Measurements from ENCODE around the gene HIF3A.

DNA sequence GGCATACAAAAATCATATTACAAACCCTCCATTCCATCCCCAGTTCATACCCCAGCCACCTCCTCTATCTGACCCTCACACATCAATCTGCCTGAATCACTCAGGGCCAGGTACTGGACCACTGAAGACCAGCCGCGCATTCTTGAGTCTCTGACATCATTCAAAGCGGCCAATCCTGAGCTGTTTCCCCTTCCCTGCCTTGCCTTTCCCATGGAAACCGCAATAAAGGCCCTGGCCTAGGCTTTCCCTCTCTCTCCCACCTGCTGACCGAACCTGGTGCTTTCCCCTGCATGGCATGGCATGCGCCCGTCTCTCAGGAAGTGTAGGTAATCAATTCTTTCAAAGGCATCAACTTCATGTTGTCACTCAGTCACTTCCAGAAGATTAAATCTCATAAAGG, 17.7 kb upstream of the HIF3A start:
- TF ChIP-seq, protein P1, sequence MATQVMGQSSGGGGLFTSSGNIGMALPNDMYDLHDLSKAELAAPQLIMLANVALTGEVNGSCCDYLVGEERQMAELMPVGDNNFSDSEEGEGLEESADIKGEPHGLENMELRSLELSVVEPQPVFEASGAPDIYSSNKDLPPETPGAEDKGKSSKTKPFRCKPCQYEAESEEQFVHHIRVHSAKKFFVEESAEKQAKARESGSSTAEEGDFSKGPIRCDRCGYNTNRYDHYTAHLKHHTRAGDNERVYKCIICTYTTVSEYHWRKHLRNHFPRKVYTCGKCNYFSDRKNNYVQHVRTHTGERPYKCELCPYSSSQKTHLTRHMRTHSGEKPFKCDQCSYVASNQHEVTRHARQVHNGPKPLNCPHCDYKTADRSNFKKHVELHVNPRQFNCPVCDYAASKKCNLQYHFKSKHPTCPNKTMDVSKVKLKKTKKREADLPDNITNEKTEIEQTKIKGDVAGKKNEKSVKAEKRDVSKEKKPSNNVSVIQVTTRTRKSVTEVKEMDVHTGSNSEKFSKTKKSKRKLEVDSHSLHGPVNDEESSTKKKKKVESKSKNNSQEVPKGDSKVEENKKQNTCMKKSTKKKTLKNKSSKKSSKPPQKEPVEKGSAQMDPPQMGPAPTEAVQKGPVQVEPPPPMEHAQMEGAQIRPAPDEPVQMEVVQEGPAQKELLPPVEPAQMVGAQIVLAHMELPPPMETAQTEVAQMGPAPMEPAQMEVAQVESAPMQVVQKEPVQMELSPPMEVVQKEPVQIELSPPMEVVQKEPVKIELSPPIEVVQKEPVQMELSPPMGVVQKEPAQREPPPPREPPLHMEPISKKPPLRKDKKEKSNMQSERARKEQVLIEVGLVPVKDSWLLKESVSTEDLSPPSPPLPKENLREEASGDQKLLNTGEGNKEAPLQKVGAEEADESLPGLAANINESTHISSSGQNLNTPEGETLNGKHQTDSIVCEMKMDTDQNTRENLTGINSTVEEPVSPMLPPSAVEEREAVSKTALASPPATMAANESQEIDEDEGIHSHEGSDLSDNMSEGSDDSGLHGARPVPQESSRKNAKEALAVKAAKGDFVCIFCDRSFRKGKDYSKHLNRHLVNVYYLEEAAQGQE (IDR thresholded peaks at IDR 0.05; ENCODE audit: insufficient read depth in 1 of 2, low read depth in 2 of 2, low read length in 2 of 2): no peak
- TF ChIP-seq SIN3A (IDR thresholded peaks at IDR 0.05; ENCODE audit: borderline replicate concordance, insufficient read depth, low read length): no peak
